RWPE1 (cell line): Measurements from ENCODE around the gene GSK3A.
A peak's percentile ranks its signal among the peaks of the same experiment; 100 is the strongest.

Source experiments
- CTCF ChIA-PET: fragments of 350-600 bp; sonication (Branson Sonifier 250); formaldehyde crosslinking; extraction: SDS; loops from one replicate; lab custom pipeline; 2021; lab: Yijun Ruan, JAX
- POLR2A ChIA-PET: fragments of 400-600 bp; formaldehyde crosslinking; extraction: SDS; loops from one replicate; lab custom pipeline; 2020; ENCODE audit warnings: antibody characterized with exemption; ENCODE audit not compliant: low non-redundant PET; lab: Yijun Ruan, JAX
- DNase-seq: peaks from one replicate; pipeline ENCODE4 v3.0.0; 2012; ENCODE audit warnings: low spot score
- H3K27ac ChIP-seq: fragments of 450-650 bp; 2 replicates; pipeline ENCODE4 v1.5.1; 2017
- CTCF ChIP-seq: fragments of 450-650 bp; conservative IDR thresholded peaks from 2 replicates; pipeline ENCODE4 v1.5.1; 2017; ENCODE audit warnings: low read depth, mild to moderate bottlenecking

GSK3A gene

GRCh38 chr19:42253245-42254088, 11.1 kb upstream of the GSK3A start:
- peak; percentile 70 for DNase-seq
- H3K27ac ChIP-seq: peak overlapping the region; percentile 98
- POLR2A ChIA-PET: no interaction called here
- CTCF ChIA-PET: interaction anchor here (1.8 kb wide), 1 partner anchor 27 kb away, joined by 5 read pairs; no protein-coding TSS in a partner anchor
- no peak for TF ChIP-seq CTCF

- POLR2A ChIA-PET: no interaction called here
These were observed 10.2 kb upstream of the GSK3A start for GRCh38 chr19:42252365-42253244.

GRCh38 chr19:42251572-42252358, 9.4 kb upstream of the GSK3A start:
- no peak for DNase-seq
- TF ChIP-seq CTCF: no peak
- H3K27ac ChIP-seq: peak overlapping the region; percentile 98
- CTCF ChIA-PET: interaction anchor here (1.7 kb wide), 1 partner anchor 27 kb away, joined by 9 read pairs; no protein-coding TSS in a partner anchor
- POLR2A ChIA-PET: interaction anchor here (0.6 to 0.9 kb wide), 2 partner anchors 27 to 32 kb away, joined by 3 to 4 read pairs; no protein-coding TSS in a partner anchor

More at GRCh38 chr19:42252365-42253244, 10.2 kb upstream of the GSK3A start:
- CTCF ChIA-PET: interaction anchor here (1.7 to 1.8 kb wide), 2 partner anchors 26 to 28 kb away, joined by 5 to 9 read pairs; no protein-coding TSS in a partner anchor
- TF ChIP-seq CTCF: no peak
- peak overlapping the region; percentile 98 for H3K27ac ChIP-seq
- no peak for DNase-seq

- H3K27ac ChIP-seq: peak overlapping the region; percentile 98
- DNase-seq: no peak
- ChIA-PET POLR2A (interaction anchor here (0.9 kb wide), 1 partner anchor 28 kb away, joined by 4 read pairs; no protein-coding TSS in a partner anchor), CTCF (interaction anchor here (0.6 to 1.7 kb wide), 3 partner anchors 21 to 118 kb away, joined by 3 to 9 read pairs (median 7); partner anchors contain the start of gene POU2F2)
- no peak for TF ChIP-seq CTCF
These were observed 8.5 kb upstream of the GSK3A start for GRCh38 chr19:42250666-42251531.

GRCh38 chr19:42250183-42250665, 7.8 kb upstream of the GSK3A start:
- ChIA-PET CTCF (interaction anchor here (0.6 to 1.2 kb wide), 3 partner anchors 21 to 139 kb away, joined by 3 to 7 read pairs (median 3); partner anchors contain the start of gene POU2F2), POLR2A (interaction anchor here (0.7 kb wide), 1 partner anchor 1274 kb away, joined by 3 read pairs; no protein-coding TSS in a partner anchor)
- H3K27ac ChIP-seq: peak overlapping the region; percentile 98
- no peak for TF ChIP-seq CTCF
- no peak for DNase-seq
